Glutamatergic neuron (in vitro differentiated cells): Measurements from ENCODE around the gene AIF1. TPM values are rescaled to one million over a fixed set of nuclear protein-coding genes. Genes with fewer than 3 reads are reported as not detected.

Source experiments
- DNase-seq: peaks from one replicate; pipeline ENCODE4 v3.0.0; 2022
- H3K27ac Mint-ChIP-seq: one replicate; pipeline ENCODE4 v1.8.0; 2020; ENCODE audit warnings: mild to moderate bottlenecking, mixed read lengths, inconsistent platforms; ENCODE audit not compliant: unreplicated experiment
- H3K27me3 Mint-ChIP-seq: one replicate; pipeline ENCODE4 v1.8.0; 2020; ENCODE audit warnings: mild to moderate bottlenecking, moderate library complexity, mixed read lengths, inconsistent platforms; ENCODE audit not compliant: unreplicated experiment
- H3K36me3 Mint-ChIP-seq: one replicate; pipeline ENCODE4 v1.8.0; 2020; ENCODE audit warnings: mild to moderate bottlenecking, mixed read lengths, inconsistent platforms; ENCODE audit not compliant: unreplicated experiment
- H3K4me1 Mint-ChIP-seq: one replicate; pipeline ENCODE4 v1.8.0; 2020; ENCODE audit warnings: mild to moderate bottlenecking, low read depth, mixed read lengths, inconsistent platforms; ENCODE audit not compliant: unreplicated experiment
- H3K4me3 Mint-ChIP-seq: one replicate; pipeline ENCODE4 v1.8.0; 2020; ENCODE audit warnings: mild to moderate bottlenecking, mixed read lengths, inconsistent platforms; ENCODE audit not compliant: unreplicated experiment
- H3K9me3 Mint-ChIP-seq: one replicate; pipeline ENCODE4 v1.8.0; 2020; ENCODE audit warnings: mild to moderate bottlenecking, moderate library complexity, mixed read lengths, inconsistent platforms; ENCODE audit not compliant: unreplicated experiment
- total RNA-seq: library from RNA; stranded (reverse); fragmentation: NEBNext Ultra II Directional; extraction: Animal tissue kit (Norgen Biotek cat#: 25700); gene quantifications from one replicate; pipeline ENCODE4 v1.2.1, GENCODE V29; 2021; ENCODE audit not compliant: unreplicated experiment
- TF ChIP-seq, protein P1 (sequence below): fragments of 200-600 bp; sonication (generic); IDR thresholded peaks from one replicate; pipeline ENCODE4 v1.5.0; 2021; ENCODE audit not compliant: partially characterized antibody, unreplicated experiment

AIF1 gene
- total RNA-seq, 1 donor from 2014 or later, result not detected

DNA sequence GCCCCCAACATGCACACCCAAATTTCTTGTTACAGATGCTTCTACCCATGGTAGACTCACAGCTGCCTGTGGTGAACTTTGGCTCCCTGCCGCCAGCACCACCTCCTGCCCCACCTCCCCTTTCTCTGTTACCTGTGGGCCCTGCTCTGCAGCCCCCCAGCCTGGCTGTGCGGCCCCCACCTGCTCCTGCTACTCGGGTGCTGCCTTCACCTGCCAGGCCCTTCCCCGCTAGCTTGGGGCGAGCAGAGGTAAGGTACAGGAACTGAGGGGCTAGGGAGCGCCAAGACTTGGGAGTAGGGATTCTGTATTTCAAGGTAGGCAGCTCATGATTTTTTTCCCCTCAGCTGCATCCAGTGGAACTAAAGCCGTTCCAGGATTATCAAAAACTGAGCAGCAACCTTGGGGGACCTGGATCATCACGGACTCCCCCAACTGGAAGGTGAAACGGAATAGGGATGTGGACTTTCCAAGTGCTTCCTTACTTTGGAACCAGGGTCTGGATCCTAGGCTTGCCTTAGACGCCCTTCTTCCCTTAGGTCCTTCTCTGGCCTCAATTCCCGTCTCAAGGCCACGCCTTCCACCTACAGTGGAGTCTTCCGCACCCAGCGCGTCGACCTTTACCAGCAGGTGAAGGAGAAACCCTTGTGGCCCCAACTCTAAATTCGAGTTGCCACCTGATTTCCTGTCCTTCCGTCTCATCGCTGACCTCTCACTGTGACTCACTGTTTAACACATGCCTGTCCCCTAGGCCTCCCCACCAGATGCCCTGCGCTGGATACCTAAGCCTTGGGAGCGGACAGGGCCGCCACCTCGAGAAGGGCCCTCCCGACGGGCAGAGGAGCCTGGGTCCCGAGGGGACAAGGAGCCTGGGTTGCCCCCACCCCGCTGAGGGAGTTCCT, 21.9 kb downstream of the AIF1 start:
- TF ChIP-seq, protein P1, sequence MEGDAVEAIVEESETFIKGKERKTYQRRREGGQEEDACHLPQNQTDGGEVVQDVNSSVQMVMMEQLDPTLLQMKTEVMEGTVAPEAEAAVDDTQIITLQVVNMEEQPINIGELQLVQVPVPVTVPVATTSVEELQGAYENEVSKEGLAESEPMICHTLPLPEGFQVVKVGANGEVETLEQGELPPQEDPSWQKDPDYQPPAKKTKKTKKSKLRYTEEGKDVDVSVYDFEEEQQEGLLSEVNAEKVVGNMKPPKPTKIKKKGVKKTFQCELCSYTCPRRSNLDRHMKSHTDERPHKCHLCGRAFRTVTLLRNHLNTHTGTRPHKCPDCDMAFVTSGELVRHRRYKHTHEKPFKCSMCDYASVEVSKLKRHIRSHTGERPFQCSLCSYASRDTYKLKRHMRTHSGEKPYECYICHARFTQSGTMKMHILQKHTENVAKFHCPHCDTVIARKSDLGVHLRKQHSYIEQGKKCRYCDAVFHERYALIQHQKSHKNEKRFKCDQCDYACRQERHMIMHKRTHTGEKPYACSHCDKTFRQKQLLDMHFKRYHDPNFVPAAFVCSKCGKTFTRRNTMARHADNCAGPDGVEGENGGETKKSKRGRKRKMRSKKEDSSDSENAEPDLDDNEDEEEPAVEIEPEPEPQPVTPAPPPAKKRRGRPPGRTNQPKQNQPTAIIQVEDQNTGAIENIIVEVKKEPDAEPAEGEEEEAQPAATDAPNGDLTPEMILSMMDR, result no peak
- Mint-ChIP-seq H3K27me3 (peaks cover 15% of the 10 kb centered on the region), H3K27ac (no peak overlapping the region), H3K36me3 (no peaks in the 10 kb centered on the region), H3K9me3 (peaks cover 4% of the 10 kb centered on the region), H3K4me3 (peak overlapping the region; percentile 49), H3K4me1 (no peaks in the 10 kb centered on the region)
- DNase-seq, result no peak

DNA sequence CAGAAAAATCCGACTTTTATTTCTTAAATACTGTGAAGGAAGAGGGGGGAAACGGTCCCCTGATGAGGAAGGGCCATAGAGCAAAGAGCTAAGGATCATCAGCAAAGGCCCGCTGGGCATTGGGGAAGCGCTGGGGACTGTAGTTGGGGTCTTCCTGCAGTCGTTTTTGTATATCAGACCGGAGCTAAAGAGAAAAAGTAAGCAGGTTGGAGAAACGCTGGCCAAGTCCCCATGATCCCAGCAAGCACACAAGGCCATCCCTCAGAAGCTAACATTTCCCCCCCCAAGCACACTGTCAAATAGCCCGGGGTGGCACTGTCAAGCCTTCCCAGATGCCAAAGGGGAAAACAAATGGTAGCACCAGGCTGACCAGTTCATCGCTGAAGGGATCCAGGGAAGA, 24.0 kb downstream of the AIF1 start:
- DNase-seq, result no peak
- H3K4me3 Mint-ChIP-seq, result no peak overlapping the region
- peaks cover 4% of the 10 kb centered on the region for H3K9me3 Mint-ChIP-seq
- TF ChIP-seq, protein P1, result no peak
- H3K36me3 Mint-ChIP-seq, result no peaks in the 10 kb centered on the region
- H3K27me3 Mint-ChIP-seq, result peaks cover 11% of the 10 kb centered on the region
- H3K27ac Mint-ChIP-seq, result peak overlapping the region; percentile 25
- no peaks in the 10 kb centered on the region for H3K4me1 Mint-ChIP-seq

DNA sequence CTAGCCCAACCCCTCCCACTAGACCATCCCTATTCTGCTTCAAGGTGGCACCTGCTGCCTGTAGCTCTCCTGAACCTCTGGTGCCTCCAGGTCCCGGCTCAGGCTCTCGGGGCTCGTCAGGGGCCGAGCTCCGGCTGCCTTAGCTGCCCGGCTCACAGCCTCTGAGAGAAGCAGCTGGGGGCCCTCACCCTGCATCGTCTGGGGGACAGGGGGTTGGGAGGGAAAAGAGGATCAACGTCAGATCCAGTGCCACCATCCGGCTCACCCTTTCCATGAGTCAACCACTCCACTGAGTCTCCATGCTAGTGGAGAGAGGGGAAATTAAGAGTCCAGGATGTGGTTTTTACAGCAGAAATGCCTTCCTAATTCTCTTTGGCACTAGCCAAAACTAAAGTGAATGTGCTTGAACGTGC, 24.4 kb downstream of the AIF1 start:
- H3K9me3 Mint-ChIP-seq, result peaks cover 4% of the 10 kb centered on the region
- no peak for DNase-seq
- H3K4me3 Mint-ChIP-seq, result no peak overlapping the region
- TF ChIP-seq, protein P1, result no peak
- H3K4me1 Mint-ChIP-seq, result no peaks in the 10 kb centered on the region
- no peaks in the 10 kb centered on the region for H3K36me3 Mint-ChIP-seq
- H3K27me3 Mint-ChIP-seq, result peaks cover 11% of the 10 kb centered on the region
- no peak overlapping the region for H3K27ac Mint-ChIP-seq

DNA sequence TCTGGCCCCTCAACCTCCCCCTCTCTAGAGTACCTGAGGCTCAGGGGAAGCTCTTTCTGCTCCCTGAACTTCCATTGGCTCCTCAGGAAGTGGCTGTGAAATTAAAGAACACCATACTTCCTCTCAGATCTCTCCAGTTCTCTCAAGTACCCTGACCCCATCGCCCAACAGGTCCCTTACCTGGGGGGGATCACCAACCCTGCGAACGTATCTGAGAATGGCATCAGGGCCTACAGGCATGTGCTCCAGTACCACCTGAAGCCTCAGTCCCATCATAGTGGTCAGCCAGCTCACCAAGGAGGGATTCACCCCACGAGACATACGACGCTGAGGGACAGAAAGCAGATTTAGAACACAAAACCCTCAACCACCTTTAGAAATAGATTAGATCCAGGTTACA, 25.6 kb downstream of the AIF1 start:
- Mint-ChIP-seq H3K9me3 (peaks cover 7% of the 10 kb centered on the region), H3K27me3 (peaks cover 9% of the 10 kb centered on the region), H3K4me3 (peak overlapping the region; percentile 16), H3K36me3 (no peaks in the 10 kb centered on the region), H3K27ac (no peak overlapping the region), H3K4me1 (no peaks in the 10 kb centered on the region)
- no peak for DNase-seq
- TF ChIP-seq, protein P1, result no peak

DNA sequence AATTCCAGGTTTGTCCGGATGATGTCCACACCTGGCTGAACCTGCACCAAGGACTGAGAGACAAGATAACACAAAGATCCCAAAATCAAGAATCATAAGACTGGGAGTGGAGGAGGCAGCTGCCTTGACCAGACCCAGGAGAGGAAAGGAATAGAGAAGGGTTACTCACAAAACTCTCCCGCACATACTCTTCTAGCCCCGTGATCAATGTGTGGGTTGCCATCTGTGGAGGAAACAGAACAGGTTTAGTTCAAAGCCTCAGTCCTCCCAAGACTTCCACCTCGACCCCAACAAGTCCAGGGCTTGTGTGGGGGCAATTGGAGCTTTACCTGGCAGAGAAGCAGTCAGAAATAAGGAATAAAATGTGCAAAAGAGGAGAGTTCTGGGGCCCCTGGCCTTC, 26.3 kb downstream of the AIF1 start:
- no peak for DNase-seq
- H3K4me3 Mint-ChIP-seq, result no peak overlapping the region
- peaks cover 6% of the 10 kb centered on the region for H3K27me3 Mint-ChIP-seq
- H3K4me1 Mint-ChIP-seq, result no peaks in the 10 kb centered on the region
- no peaks in the 10 kb centered on the region for H3K36me3 Mint-ChIP-seq
- TF ChIP-seq, protein P1, result no peak
- H3K9me3 Mint-ChIP-seq, result peaks cover 7% of the 10 kb centered on the region
- H3K27ac Mint-ChIP-seq, result no peak overlapping the region
